ENCODE data around the gene FAM222B. TPM values are rescaled to one million over a fixed set of nuclear protein-coding genes. Genes with fewer than 3 reads are reported as not detected.

The FAM222B gene
- total and polyA plus RNA-seq, 2 experiments from 2014 or later, result 63.7 to 78.5 TPM

DNA sequence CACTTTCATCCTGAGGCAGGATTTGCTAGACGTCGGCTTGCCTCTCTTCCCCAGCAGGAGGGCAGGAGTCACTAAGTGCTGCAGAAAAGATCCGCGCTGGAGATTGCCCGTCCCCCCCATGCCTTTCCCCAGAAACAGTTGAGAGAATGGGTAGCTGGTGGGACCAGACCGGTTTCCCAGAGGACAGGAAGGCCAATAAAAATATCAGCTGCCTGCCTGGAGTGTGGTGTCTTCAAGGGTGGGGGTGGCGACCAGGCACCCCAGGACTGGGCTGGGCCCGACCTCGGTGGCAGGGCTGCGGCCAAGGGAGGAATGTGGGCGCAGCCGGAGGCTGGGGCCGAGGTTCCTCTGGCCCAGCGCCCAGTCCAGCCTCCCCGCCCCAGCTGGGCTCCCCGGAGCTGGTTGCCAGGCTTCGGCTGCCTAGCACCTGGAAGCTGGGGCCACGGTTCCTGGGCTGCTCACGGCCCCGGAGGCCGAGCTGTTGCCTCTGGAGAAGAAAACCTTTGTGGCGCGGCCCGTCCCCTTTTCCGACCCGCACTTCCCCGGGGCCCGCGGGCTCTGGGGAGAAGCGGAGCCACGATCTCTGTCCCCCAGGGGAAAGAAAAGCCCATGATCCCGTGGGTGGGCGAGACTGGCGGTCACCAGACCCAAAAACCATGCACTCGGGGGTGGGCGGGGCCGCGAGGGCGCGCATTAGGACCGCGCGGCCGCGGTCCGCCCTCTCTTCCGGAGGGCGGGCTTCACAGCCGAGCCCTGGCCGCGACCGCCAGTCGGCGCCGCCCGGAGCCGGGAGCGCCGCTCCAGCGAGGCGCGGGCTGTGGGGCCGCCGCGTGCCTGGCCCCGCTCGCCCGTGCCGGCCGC lies 99.1 kb downstream of the FAM222B start, which contains the start of gene TRAF4:
TSS of gene TRAF4 (plus strand) at position 769 of the 861 bp plus-strand sequence. CDS start 102 bp downstream, outside the sequence.
- Mint-ChIP-seq H3K36me3 (ENCODE audit: low read depth) (peaks cover 49% of the 10 kb centered on the region), H3K27ac (peak within 1 kb of the TSS; percentile 98), H3K27me3 (ENCODE audit: insufficient read depth, low read depth, poor library complexity) (peaks cover 41% of the 10 kb centered on the region), H3K4me1 (peaks cover 31% of the 10 kb centered on the region), H3K4me3 (peak within 1 kb of the TSS; percentile 91), H3K9me3 (no peaks in the 10 kb centered on the region)
- ATAC-seq, result peak; percentile 45
- H3K27me3 ChIP-seq (ENCODE audit: insufficient read depth), result no peaks in the 10 kb centered on the region
- H2AFZ ChIP-seq, result no peak within 1 kb of the TSS
- H3K4me2 ChIP-seq, result peak within 1 kb of the TSS; percentile 96
- H3K36me3 ChIP-seq (ENCODE audit: insufficient read depth), result peaks cover 10% of the 10 kb centered on the region; the same call in 1 of the 2 replicates
- no peaks in the 10 kb centered on the region for H3K9me2 ChIP-seq (ENCODE audit: insufficient read depth)
- peak within 1 kb of the TSS; percentile 93 for H3K4me3 ChIP-seq
- TF ChIP-seq REST (IDR thresholded peaks at IDR 0.05; ENCODE audit: unreplicated experiment) (no peak), NANOG (IDR thresholded peaks at IDR 0.05; ENCODE audit: borderline replicate concordance) (no peak), ZNF331 (CRISPR knock-in tag; IDR thresholded peaks at IDR 0.05; ENCODE audit: low read depth) (no peak), CREB1 (CRISPR knock-in tag; IDR thresholded peaks at IDR 0.05; ENCODE audit: low read depth) (peak; percentile 19; the same call in 1 of the 2 replicates), ZNF114 (CRISPR knock-in tag; IDR thresholded peaks at IDR 0.05) (no peak), POLR2AphosphoS5 (IDR thresholded peaks at IDR 0.05; ENCODE audit: low read depth) (peak; percentile 38), JUNB (IDR thresholded peaks at IDR 0.05; ENCODE audit: unreplicated experiment) (no peak), STAT1 (IDR thresholded peaks at IDR 0.05; ENCODE audit: unreplicated experiment) (no peak), ZNF462 (CRISPR knock-in tag; IDR thresholded peaks at IDR 0.05) (no peak), EZH2 (IDR thresholded peaks at IDR 0.05; ENCODE audit: low read depth, unreplicated experiment) (no peak), EZH2phosphoT487 (IDR thresholded peaks at IDR 0.05; ENCODE audit: unreplicated experiment) (no peak), CTCF (conservative IDR thresholded peaks at IDR 0.05; ENCODE audit: low read depth in 2 of 2) (peak in 1 of 2 experiments; percentile 19; a peak in 1 of 4 replicates)
- TF ChIP-seq, protein P1, sequence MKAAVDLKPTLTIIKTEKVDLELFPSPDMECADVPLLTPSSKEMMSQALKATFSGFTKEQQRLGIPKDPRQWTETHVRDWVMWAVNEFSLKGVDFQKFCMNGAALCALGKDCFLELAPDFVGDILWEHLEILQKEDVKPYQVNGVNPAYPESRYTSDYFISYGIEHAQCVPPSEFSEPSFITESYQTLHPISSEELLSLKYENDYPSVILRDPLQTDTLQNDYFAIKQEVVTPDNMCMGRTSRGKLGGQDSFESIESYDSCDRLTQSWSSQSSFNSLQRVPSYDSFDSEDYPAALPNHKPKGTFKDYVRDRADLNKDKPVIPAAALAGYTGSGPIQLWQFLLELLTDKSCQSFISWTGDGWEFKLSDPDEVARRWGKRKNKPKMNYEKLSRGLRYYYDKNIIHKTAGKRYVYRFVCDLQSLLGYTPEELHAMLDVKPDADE (IDR thresholded peaks at IDR 0.05), result peak; percentile 43; the same call in 1 of the 2 replicates
- peaks cover 8% of the 10 kb centered on the region; the same call in 1 of the 2 replicates for H4K20me1 ChIP-seq (replicated peaks; ENCODE audit: insufficient read depth)
- DNase-seq (ENCODE audit: low spot score), result peak; percentile 91
- H3F3A ChIP-seq (replicated peaks; ENCODE audit: low read depth), result peaks cover 33% of the 10 kb centered on the region
- H3K79me2 ChIP-seq (replicated peaks; ENCODE audit: insufficient read depth), result peaks cover 32% of the 10 kb centered on the region
- peaks cover 32% of the 10 kb centered on the region for H3K4me1 ChIP-seq (ENCODE audit: insufficient read depth)
- H3K27ac ChIP-seq (ENCODE audit: low read depth), result peak within 1 kb of the TSS; percentile 99
